ENCODE measurements around the gene MAP3K14. TPM values are rescaled to one million over a fixed set of nuclear protein-coding genes. Genes with fewer than 3 reads are reported as not detected.

The MAP3K14 gene
- total RNA-seq, 1 donor from 2014 or later: 14.8 TPM

- no peak overlapping the region for H3K4me3 ChIP-seq
- DNase-seq: peak; percentile 75
- TF ChIP-seq CTCF (IDR thresholded peaks at IDR 0.05; ENCODE audit: borderline replicate concordance): peak; percentile 33
- H3K27ac ChIP-seq (replicated peaks): peak overlapping the region; percentile 97
- no peaks in the 10 kb centered on the region for H3K9me3 ChIP-seq (replicated peaks)
- H3K27me3 ChIP-seq (ENCODE audit: low read depth): no peaks in the 10 kb centered on the region
- intact Hi-C loops (cut with micrococcal nuclease): no loop called here
- peaks cover 88% of the 10 kb centered on the region for H3K36me3 ChIP-seq
- H3K4me1 ChIP-seq: peaks cover 77% of the 10 kb centered on the region
Observed at GRCh38 chr17:45284176-45285140, 32.4 kb downstream of the MAP3K14 start.

- peak; percentile 9 for DNase-seq
- Histone ChIP-seq H3K4me3 (no peak overlapping the region), H3K9me3 (replicated peaks) (no peaks in the 10 kb centered on the region), H3K27ac (replicated peaks) (peak overlapping the region; percentile 97), H3K27me3 (ENCODE audit: low read depth) (no peaks in the 10 kb centered on the region), H3K4me1 (peaks cover 77% of the 10 kb centered on the region), H3K36me3 (peaks cover 81% of the 10 kb centered on the region)
- no peak for TF ChIP-seq CTCF (IDR thresholded peaks at IDR 0.05; ENCODE audit: borderline replicate concordance)
- intact Hi-C loops (cut with micrococcal nuclease): no loop called here
Observed at GRCh38 chr17:45283711-45284110, 33.1 kb downstream of the MAP3K14 start.

- Histone ChIP-seq H3K36me3 (peaks cover 78% of the 10 kb centered on the region), H3K4me3 (no peak overlapping the region), H3K9me3 (replicated peaks) (no peaks in the 10 kb centered on the region), H3K27me3 (ENCODE audit: low read depth) (no peaks in the 10 kb centered on the region), H3K27ac (replicated peaks) (peak overlapping the region; percentile 97), H3K4me1 (peaks cover 77% of the 10 kb centered on the region)
- intact Hi-C loops (cut with micrococcal nuclease): no loop called here
- TF ChIP-seq CTCF (IDR thresholded peaks at IDR 0.05; ENCODE audit: borderline replicate concordance): no peak
- peak; percentile 51 for DNase-seq
Observed at GRCh38 chr17:45282683-45283644, 33.9 kb downstream of the MAP3K14 start.

GRCh38 chr17:45279898-45280297 lies 36.9 kb downstream of the MAP3K14 start:
- Histone ChIP-seq H3K4me3 (no peak overlapping the region), H3K27me3 (ENCODE audit: low read depth) (no peaks in the 10 kb centered on the region), H3K36me3 (peaks cover 50% of the 10 kb centered on the region), H3K4me1 (peaks cover 83% of the 10 kb centered on the region), H3K27ac (replicated peaks) (peak overlapping the region; percentile 97), H3K9me3 (replicated peaks) (no peaks in the 10 kb centered on the region)
- TF ChIP-seq CTCF (IDR thresholded peaks at IDR 0.05; ENCODE audit: borderline replicate concordance): no peak
- DNase-seq: peak; percentile 49
- intact Hi-C loops (cut with micrococcal nuclease): loop anchor here (5.0 kb wide), 1 partner anchor 32 kb away; no protein-coding TSS in a partner anchor

GRCh38 chr17:45277992-45278391 lies 38.8 kb downstream of the MAP3K14 start:
- intact Hi-C loops (cut with micrococcal nuclease): loop anchor here (2.0 to 5.0 kb wide), 2 partner anchors 34 to 107 kb away; no protein-coding TSS in a partner anchor
- H3K9me3 ChIP-seq (replicated peaks): no peaks in the 10 kb centered on the region
- peak; percentile 47 for DNase-seq
- peak overlapping the region; percentile 97 for H3K27ac ChIP-seq (replicated peaks)
- peaks cover 48% of the 10 kb centered on the region for H3K36me3 ChIP-seq
- no peak for TF ChIP-seq CTCF (IDR thresholded peaks at IDR 0.05; ENCODE audit: borderline replicate concordance)
- peak overlapping the region; percentile 33 for H3K4me3 ChIP-seq
- H3K27me3 ChIP-seq (ENCODE audit: low read depth): no peaks in the 10 kb centered on the region
- peaks cover 71% of the 10 kb centered on the region for H3K4me1 ChIP-seq
